Measurements from ENCODE around the gene KLHDC9. TPM values are rescaled to one million over a fixed set of nuclear protein-coding genes. Genes with fewer than 3 reads are reported as not detected.
"Not testable (repeated sequence)": the region's sequence is repeated elsewhere in the genome, so short reads cannot be mapped to it uniquely, and the experiment has no call there.

Gene KLHDC9
- total RNA-seq, 1 donor from 2014 or later, result 3.7 TPM

DNA sequence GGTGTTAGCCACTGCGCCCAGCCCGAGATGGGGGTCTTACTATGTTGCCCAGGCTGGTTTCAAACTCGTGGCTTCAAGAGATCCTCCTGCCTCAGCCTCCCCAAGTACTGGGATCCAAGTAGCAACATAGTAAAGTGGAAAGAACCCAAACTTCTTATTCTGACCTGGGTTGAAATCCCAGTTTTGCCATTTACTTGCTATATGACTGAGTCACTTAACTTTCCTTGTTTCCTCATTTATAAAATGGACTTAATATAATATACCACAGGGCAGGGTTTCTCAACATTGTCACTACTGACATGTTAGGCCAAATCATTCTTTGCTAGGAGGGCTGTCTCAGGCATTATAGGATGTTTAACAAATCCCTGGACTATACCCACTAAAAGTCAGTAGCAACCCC lies 13.0 kb downstream of the KLHDC9 start:
- H3K4me1 Mint-ChIP-seq (ENCODE audit: unreplicated experiment), result peaks cover 15% of the 10 kb centered on the region
- DNase-seq (ENCODE audit: extremely low spot score, unreplicated experiment), result no peak
- H3K27ac Mint-ChIP-seq (ENCODE audit: unreplicated experiment), result no peak overlapping the region
- no peak overlapping the region for H3K4me3 Mint-ChIP-seq (ENCODE audit: unreplicated experiment)
- no peaks in the 10 kb centered on the region for H3K9me3 Mint-ChIP-seq (ENCODE audit: unreplicated experiment)
- TF ChIP-seq, protein P1, sequence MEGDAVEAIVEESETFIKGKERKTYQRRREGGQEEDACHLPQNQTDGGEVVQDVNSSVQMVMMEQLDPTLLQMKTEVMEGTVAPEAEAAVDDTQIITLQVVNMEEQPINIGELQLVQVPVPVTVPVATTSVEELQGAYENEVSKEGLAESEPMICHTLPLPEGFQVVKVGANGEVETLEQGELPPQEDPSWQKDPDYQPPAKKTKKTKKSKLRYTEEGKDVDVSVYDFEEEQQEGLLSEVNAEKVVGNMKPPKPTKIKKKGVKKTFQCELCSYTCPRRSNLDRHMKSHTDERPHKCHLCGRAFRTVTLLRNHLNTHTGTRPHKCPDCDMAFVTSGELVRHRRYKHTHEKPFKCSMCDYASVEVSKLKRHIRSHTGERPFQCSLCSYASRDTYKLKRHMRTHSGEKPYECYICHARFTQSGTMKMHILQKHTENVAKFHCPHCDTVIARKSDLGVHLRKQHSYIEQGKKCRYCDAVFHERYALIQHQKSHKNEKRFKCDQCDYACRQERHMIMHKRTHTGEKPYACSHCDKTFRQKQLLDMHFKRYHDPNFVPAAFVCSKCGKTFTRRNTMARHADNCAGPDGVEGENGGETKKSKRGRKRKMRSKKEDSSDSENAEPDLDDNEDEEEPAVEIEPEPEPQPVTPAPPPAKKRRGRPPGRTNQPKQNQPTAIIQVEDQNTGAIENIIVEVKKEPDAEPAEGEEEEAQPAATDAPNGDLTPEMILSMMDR (IDR thresholded peaks at IDR 0.05), result no peak
- no peaks in the 10 kb centered on the region for H3K27me3 Mint-ChIP-seq (ENCODE audit: unreplicated experiment)
- peaks cover 5% of the 10 kb centered on the region for H3K36me3 Mint-ChIP-seq (ENCODE audit: unreplicated experiment)

DNA sequence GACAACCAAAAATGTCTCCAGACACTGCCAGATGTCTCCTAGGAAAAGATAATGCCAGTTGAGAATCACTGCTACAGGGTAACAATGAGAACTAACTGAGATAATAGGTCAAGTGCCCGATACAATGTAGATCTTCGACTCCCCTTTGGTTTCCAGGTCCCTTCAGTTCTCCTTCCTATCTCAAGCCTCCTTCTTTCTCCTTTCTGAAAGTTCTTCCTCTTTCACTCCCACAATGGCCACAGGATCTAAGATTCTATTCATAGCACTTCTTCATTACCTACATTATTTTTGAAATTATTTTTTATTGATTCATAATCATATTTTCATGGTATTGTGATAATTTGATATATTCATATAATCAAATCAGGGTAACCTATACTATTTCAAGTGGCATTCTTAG lies 13.4 kb downstream of the KLHDC9 start:
- H3K9me3 Mint-ChIP-seq (ENCODE audit: unreplicated experiment), result no peaks in the 10 kb centered on the region
- TF ChIP-seq, protein P1 (IDR thresholded peaks at IDR 0.05), result no peak
- H3K27ac Mint-ChIP-seq (ENCODE audit: unreplicated experiment), result no peak overlapping the region
- DNase-seq (ENCODE audit: extremely low spot score, unreplicated experiment), result no peak
- peaks cover 5% of the 10 kb centered on the region for H3K36me3 Mint-ChIP-seq (ENCODE audit: unreplicated experiment)
- H3K4me1 Mint-ChIP-seq (ENCODE audit: unreplicated experiment), result peaks cover 18% of the 10 kb centered on the region
- no peak overlapping the region for H3K4me3 Mint-ChIP-seq (ENCODE audit: unreplicated experiment)
- H3K27me3 Mint-ChIP-seq (ENCODE audit: unreplicated experiment), result no peaks in the 10 kb centered on the region

DNA sequence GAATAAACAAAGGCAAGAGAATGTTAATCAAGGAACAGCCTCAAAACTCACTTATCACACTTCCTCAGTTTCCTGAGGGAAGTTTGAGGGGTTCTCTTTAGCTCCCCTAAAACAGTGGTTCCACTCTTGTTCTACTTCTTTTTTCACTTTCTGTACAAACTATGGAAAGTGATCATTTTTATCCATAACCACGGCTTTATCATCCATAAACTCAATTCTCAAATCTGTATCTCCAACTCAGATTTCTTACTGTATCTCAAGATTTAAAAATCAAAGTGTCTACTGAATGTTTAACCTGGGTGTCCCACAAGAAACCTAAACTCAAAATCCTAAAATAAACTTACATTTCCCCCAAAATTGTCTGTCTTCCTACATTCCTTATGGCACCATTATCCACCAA lies 15.8 kb downstream of the KLHDC9 start:
- Mint-ChIP-seq H3K36me3 (ENCODE audit: unreplicated experiment) (peaks cover 5% of the 10 kb centered on the region), H3K27ac (ENCODE audit: unreplicated experiment) (no peak overlapping the region), H3K9me3 (ENCODE audit: unreplicated experiment) (no peaks in the 10 kb centered on the region), H3K4me3 (ENCODE audit: unreplicated experiment) (no peak overlapping the region), H3K27me3 (ENCODE audit: unreplicated experiment) (no peaks in the 10 kb centered on the region), H3K4me1 (ENCODE audit: unreplicated experiment) (peaks cover 37% of the 10 kb centered on the region)
- TF ChIP-seq, protein P1 (IDR thresholded peaks at IDR 0.05), result no peak
- DNase-seq (ENCODE audit: extremely low spot score, unreplicated experiment), result no peak

DNA sequence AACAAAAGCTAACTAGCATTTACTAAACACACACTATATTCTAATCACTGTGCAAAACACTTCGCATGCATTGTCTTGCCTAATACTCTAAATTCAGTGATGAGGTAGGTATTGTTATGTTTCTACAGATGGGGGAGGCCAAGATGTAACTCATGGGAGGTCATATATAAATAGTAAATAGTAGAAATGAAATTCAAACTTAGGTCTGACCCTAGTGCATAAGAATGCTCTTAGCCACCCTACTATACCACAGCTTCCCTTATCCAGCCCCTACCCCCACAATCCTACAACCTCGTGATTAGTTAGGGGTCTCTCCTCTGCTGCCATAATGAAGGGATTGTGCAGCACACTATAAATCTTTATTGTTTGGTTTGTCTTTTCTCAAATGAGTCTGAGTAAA lies 16.4 kb downstream of the KLHDC9 start:
- TF ChIP-seq, protein P1 (IDR thresholded peaks at IDR 0.05), result no peak
- Mint-ChIP-seq H3K4me3 (ENCODE audit: unreplicated experiment) (no peak overlapping the region), H3K27me3 (ENCODE audit: unreplicated experiment) (no peaks in the 10 kb centered on the region), H3K27ac (ENCODE audit: unreplicated experiment) (no peak overlapping the region), H3K9me3 (ENCODE audit: unreplicated experiment) (no peaks in the 10 kb centered on the region), H3K4me1 (ENCODE audit: unreplicated experiment) (peaks cover 44% of the 10 kb centered on the region), H3K36me3 (ENCODE audit: unreplicated experiment) (peaks cover 5% of the 10 kb centered on the region)
- no peak for DNase-seq (ENCODE audit: extremely low spot score, unreplicated experiment)

DNA sequence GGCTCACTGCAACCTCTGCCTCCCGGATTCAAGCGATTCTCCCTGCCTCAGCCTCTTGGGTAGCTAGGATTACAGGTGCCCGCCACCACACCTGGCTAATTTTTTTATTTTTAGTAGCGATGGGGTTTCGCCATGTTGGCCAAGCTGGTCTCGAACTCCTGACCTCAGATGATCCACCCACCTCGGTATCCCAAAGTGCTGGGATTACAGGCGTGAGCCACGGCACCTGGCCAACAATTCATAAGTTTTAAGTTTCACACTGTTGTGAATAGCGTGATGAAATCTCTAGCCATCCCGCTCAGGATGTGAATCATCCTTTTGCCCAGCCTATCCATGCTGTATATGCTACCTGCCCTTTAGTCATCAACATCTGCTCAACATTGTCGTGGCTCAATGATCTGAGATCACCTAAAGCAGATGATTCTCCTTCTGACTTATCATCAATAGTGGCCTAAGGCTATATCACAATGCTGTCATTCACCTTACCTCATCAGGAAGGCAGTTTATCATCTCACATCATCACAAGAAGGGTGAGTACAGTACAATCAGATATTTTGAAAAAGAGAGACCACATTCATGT lies 17.1 kb downstream of the KLHDC9 start:
- TF ChIP-seq, protein P1 (IDR thresholded peaks at IDR 0.05), result no peak
- DNase-seq (ENCODE audit: extremely low spot score, unreplicated experiment), result no peak
- H3K27me3 Mint-ChIP-seq (ENCODE audit: unreplicated experiment), result no peaks in the 10 kb centered on the region
- H3K27ac Mint-ChIP-seq (ENCODE audit: unreplicated experiment), result no peak overlapping the region
- peaks cover 6% of the 10 kb centered on the region for H3K36me3 Mint-ChIP-seq (ENCODE audit: unreplicated experiment)
- H3K9me3 Mint-ChIP-seq (ENCODE audit: unreplicated experiment), result no peaks in the 10 kb centered on the region
- H3K4me3 Mint-ChIP-seq (ENCODE audit: unreplicated experiment), result no peak overlapping the region
- H3K4me1 Mint-ChIP-seq (ENCODE audit: unreplicated experiment), result peaks cover 48% of the 10 kb centered on the region

DNA sequence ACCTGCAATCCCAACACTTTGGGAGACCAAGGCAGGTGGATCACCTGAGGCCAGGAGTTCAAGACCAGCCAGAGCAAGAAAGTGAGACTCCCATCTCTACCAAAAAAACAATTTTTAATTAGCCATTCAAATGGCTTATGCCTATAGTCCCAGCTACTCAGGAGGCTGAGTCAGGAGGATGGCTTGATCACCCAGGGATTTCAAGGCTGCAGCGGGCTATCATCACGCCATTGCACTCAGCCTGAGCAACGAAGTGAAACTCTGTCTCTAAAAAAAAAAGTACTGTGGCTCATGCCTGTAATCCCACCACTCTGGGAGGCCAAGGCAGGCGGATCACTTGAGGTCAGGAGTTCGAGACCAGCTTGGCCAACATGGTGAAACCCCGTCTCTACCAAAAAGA lies 17.8 kb downstream of the KLHDC9 start:
- not testable (repeated sequence) for H3K9me3 Mint-ChIP-seq (ENCODE audit: unreplicated experiment); H3K36me3 Mint-ChIP-seq (ENCODE audit: unreplicated experiment); DNase-seq (ENCODE audit: extremely low spot score, unreplicated experiment); H3K27me3 Mint-ChIP-seq (ENCODE audit: unreplicated experiment); H3K27ac Mint-ChIP-seq (ENCODE audit: unreplicated experiment)
- Mint-ChIP-seq H3K4me3 (ENCODE audit: unreplicated experiment) (peak overlapping the region; percentile 94), H3K4me1 (ENCODE audit: unreplicated experiment) (peaks cover 48% of the 10 kb centered on the region)

Measured in osteocyte (in vitro differentiated cells).